A549 (cell line): ENCODE data around the gene UBE2C. TPM values are rescaled to one million over a fixed set of nuclear protein-coding genes. Genes with fewer than 3 reads are reported as not detected.
A peak's percentile ranks its signal among the peaks of the same experiment; 100 is the strongest.

ENCODE experiments used
- ATAC-seq, 2 experiments: fragments of 200-7000 bp in 1 of 2; fragments of >200 bp in 1 of 2; cut with Nextera tagmentation in 1 of 2; cut with Tn5 transposase in 1 of 2; 3 replicates each; pipeline versions ENCODE4 v1.8.0 to v1.9.1; 2018 to 2020; ENCODE audit warnings: mild to moderate bottlenecking in 1 of 2, moderate library complexity in 1 of 2
- CTCF ChIA-PET: fragments of 300-600 bp; sonication (Branson Sonifier 250); formaldehyde crosslinking; extraction: SDS; loops from one replicate; lab custom pipeline; 2021; ENCODE audit warnings: antibody characterized with exemption, inconsistent platforms; lab: Yijun Ruan, JAX
- POLR2A ChIA-PET: fragments of 350-600 bp; formaldehyde crosslinking; extraction: SDS; loops from one replicate; lab custom pipeline; 2021; ENCODE audit warnings: antibody characterized with exemption, inconsistent platforms; lab: Yijun Ruan, JAX
- DNase-seq, 2 experiments: peaks; one replicate each; pipeline versions ENCODE4 v3.0.0 to v3.0.0-alpha.2; 2011 to 2016; ENCODE audit warnings: low read depth in 1 of 2, low spot score in 1 of 2
- FAIRE-seq: peaks from 2 replicates; lab custom pipeline; 2011; peaks lifted over from hg19 to GRCh38; lab: Jason Lieb, UNC
- H3K27ac ChIP-seq, 2 experiments: fragments of >200 bp; sonication (Bioruptor Twin); formaldehyde crosslinking; 3 replicates each; pipeline ENCODE4 v1.5.1; 2016 to 2017
- H3K4me1 ChIP-seq: fragments of >200 bp; sonication (Bioruptor Twin); formaldehyde crosslinking; 3 replicates; pipeline ENCODE4 v1.6.1; 2016
- H3K4me2 ChIP-seq: fragments of >200 bp; sonication (Bioruptor Twin); formaldehyde crosslinking; 3 replicates; pipeline ENCODE4 v1.6.1; 2016
- H3K4me3 ChIP-seq: fragments of >200 bp; sonication (Bioruptor Twin); formaldehyde crosslinking; 3 replicates; pipeline ENCODE4 v1.5.1; 2016
- H3K9me3 ChIP-seq: fragments of >200 bp; sonication (Bioruptor Twin); formaldehyde crosslinking; 3 replicates; pipeline ENCODE4 v1.6.1; 2016
- BHLHE40 ChIP-seq: IDR thresholded peaks from 2 replicates; pipeline ENCODE4 v1.6.1; 2012; ENCODE audit warnings: low read depth, low read length, inconsistent platforms
- CEBPB ChIP-seq, 2 experiments: fragments of >200 bp in 1 of 2; sonication (Bioruptor Twin) in 1 of 2; formaldehyde crosslinking in 1 of 2; IDR thresholded peaks; 2 replicates each; pipeline ENCODE4 v1.6.1; 2012 to 2016
- CHD4 ChIP-seq: fragments of 200-600 bp; sonication (generic); IDR thresholded peaks from 2 replicates; pipeline ENCODE4 v1.6.1; 2016; ENCODE audit warnings: antibody characterized with exemption, mild to moderate bottlenecking, borderline replicate concordance
- EP300 ChIP-seq, 2 experiments: fragments of >200 bp; sonication (Bioruptor Twin); formaldehyde crosslinking; IDR thresholded peaks; 2 replicates in 1 of 2; 3 replicates in 1 of 2; pipeline ENCODE4 v1.6.1; 2016 to 2017
- FOSB ChIP-seq: fragments of 250-450 bp; sonication (Bioruptor Pico); IDR thresholded peaks from 2 replicates; pipeline ENCODE4 v1.5.0; 2020; ENCODE audit warnings: mild to moderate bottlenecking, moderate library complexity
- FOXS1 ChIP-seq: fragments of 250-450 bp; sonication (Bioruptor Pico); IDR thresholded peaks from 2 replicates; pipeline ENCODE4 v1.5.0; 2020; ENCODE audit warnings: mild to moderate bottlenecking, moderate library complexity
- HDAC2 ChIP-seq: fragments of 200-600 bp; sonication (generic); IDR thresholded peaks from 2 replicates; pipeline ENCODE4 v1.6.1; 2016
- HEYL ChIP-seq: fragments of 250-450 bp; sonication (Bioruptor Pico); IDR thresholded peaks from 2 replicates; pipeline ENCODE4 v1.8.0; 2021; ENCODE audit warnings: mild to moderate bottlenecking, moderate library complexity
- JUN ChIP-seq, 2 experiments: fragments of >200 bp; sonication (Bioruptor Twin); formaldehyde crosslinking; IDR thresholded peaks; 2 replicates in 1 of 2; 3 replicates in 1 of 2; pipeline ENCODE4 v1.6.1; 2016 to 2017
- JUNB ChIP-seq: fragments of >200 bp; sonication (Bioruptor Twin); formaldehyde crosslinking; IDR thresholded peaks from 2 replicates; pipeline ENCODE4 v1.6.1; 2016
- MAFK ChIP-seq: fragments of 450-650 bp; IDR thresholded peaks from 2 replicates; pipeline ENCODE4 v1.6.1; 2014; ENCODE audit not compliant: partially characterized antibody
- NPAS2 ChIP-seq: fragments of 250-450 bp; sonication (Bioruptor Pico); IDR thresholded peaks from 2 replicates; pipeline ENCODE4 v1.8.0; 2022; ENCODE audit warnings: mild to moderate bottlenecking, moderate library complexity, borderline replicate concordance
- POLR2A ChIP-seq: IDR thresholded peaks from 2 replicates; pipeline ENCODE4 v1.6.1; 2012; ENCODE audit warnings: mild to moderate bottlenecking, low read length
- POLR2AphosphoS2 ChIP-seq: conservative IDR thresholded peaks from 2 replicates; pipeline ENCODE4 v1.6.1; 2012; ENCODE audit warnings: low read length, improper control_type of control experiment, inconsistent platforms
- RAD21 ChIP-seq, 2 experiments: fragments of >200 bp in 1 of 2; sonication (Bioruptor Twin) in 1 of 2; formaldehyde crosslinking in 1 of 2; IDR thresholded peaks in 1 of 2; conservative IDR thresholded peaks in 1 of 2; 2 replicates in 1 of 2; 3 replicates in 1 of 2; pipeline ENCODE4 v1.6.1; 2012 to 2018; ENCODE audit warnings: inconsistent platforms in 1 of 2
- RCOR1 ChIP-seq: fragments of 150-350 bp; IDR thresholded peaks from 2 replicates; pipeline ENCODE4 v1.6.1; 2014; ENCODE audit warnings: antibody characterized with exemption, low read length, low read depth
- RFX5 ChIP-seq: fragments of 450-650 bp; IDR thresholded peaks from 2 replicates; pipeline ENCODE4 v1.7.1; 2014; ENCODE audit warnings: antibody characterized with exemption, mild to moderate bottlenecking, moderate library complexity
- RNF2 ChIP-seq: fragments of 200-600 bp; sonication (generic); IDR thresholded peaks from 2 replicates; pipeline ENCODE4 v1.6.1; 2016; ENCODE audit warnings: low read depth, mild to moderate bottlenecking, antibody characterized with exemption, moderate library complexity, borderline replicate concordance
- SMC3 ChIP-seq: fragments of >200 bp; sonication (Bioruptor Twin); formaldehyde crosslinking; IDR thresholded peaks from 3 replicates; pipeline ENCODE4 v1.6.1; 2018; ENCODE audit warnings: inconsistent platforms
- TFCP2L1 ChIP-seq: fragments of 250-450 bp; sonication (Bioruptor Pico); IDR thresholded peaks from 2 replicates; pipeline ENCODE4 v1.5.0; 2021; ENCODE audit warnings: mild to moderate bottlenecking
- ZC3H11A ChIP-seq: fragments of 450-650 bp; IDR thresholded peaks from 2 replicates; pipeline ENCODE4 v1.6.1; 2014; ENCODE audit warnings: antibody characterized with exemption, mild to moderate bottlenecking
- ZSCAN20 ChIP-seq: fragments of 250-450 bp; sonication (Bioruptor Pico); IDR thresholded peaks from 2 replicates; pipeline ENCODE4 v1.8.0; 2022; ENCODE audit warnings: mild to moderate bottlenecking, moderate library complexity
- WGBS: methylation state at CpG from one replicate; pipeline ENCODE4 v1.1.6; 2017; ENCODE audit errors: missing lambda C conversion rate; 5-methylcytosine and 5-hydroxymethylcytosine counted together
- polyA plus RNA-seq, 4 experiments: library from polyadenylated mRNA; depleted of rRNA in 3 of 4; stranded (reverse); fragments of >200 nt; fragmentation: RNase III in 1 of 4; extraction: RNeasy Plus Mini Kit Qiagen cat#74134 plus additional on column Dnase treatment in 1 of 4; gene quantifications; 2 replicates in 3 of 4; 3 replicates in 1 of 4; pipeline ENCODE4 v1.2.3, GENCODE V29; 2011 to 2017
- TF ChIP-seq, protein P1 (sequence below): fragments of 250-450 bp; sonication (Bioruptor Pico); IDR thresholded peaks from 2 replicates; pipeline ENCODE4 v1.5.0; 2020; ENCODE audit warnings: low read depth, mild to moderate bottlenecking, moderate library complexity
- TF ChIP-seq, protein P2 (sequence below): fragments of 200-600 bp; sonication (generic); IDR thresholded peaks from 2 replicates; pipeline ENCODE4 v1.6.1; 2016; ENCODE audit warnings: antibody characterized with exemption, mild to moderate bottlenecking, moderate library complexity
- TF ChIP-seq, protein P3 (sequence below): fragments of 250-450 bp; sonication (Bioruptor Pico); IDR thresholded peaks from 2 replicates; pipeline ENCODE4 v1.5.0; 2021; ENCODE audit warnings: mild to moderate bottlenecking, moderate library complexity, borderline replicate concordance
- TF ChIP-seq, protein P4 (sequence below): IDR thresholded peaks from 2 replicates; pipeline ENCODE4 v1.6.1; 2012
- TF ChIP-seq, protein P5 (sequence below): IDR thresholded peaks from 2 replicates; pipeline ENCODE4 v1.6.1; 2012
- TF ChIP-seq, protein P6 (sequence below): fragments of >200 bp; sonication (Bioruptor Twin); formaldehyde crosslinking; IDR thresholded peaks from 2 replicates; pipeline ENCODE4 v1.6.1; 2016

The UBE2C gene
- polyA plus RNA-seq, 2 of the 4 experiments (the other 2 are of a cell fraction), result 123 to 189 TPM

DNA sequence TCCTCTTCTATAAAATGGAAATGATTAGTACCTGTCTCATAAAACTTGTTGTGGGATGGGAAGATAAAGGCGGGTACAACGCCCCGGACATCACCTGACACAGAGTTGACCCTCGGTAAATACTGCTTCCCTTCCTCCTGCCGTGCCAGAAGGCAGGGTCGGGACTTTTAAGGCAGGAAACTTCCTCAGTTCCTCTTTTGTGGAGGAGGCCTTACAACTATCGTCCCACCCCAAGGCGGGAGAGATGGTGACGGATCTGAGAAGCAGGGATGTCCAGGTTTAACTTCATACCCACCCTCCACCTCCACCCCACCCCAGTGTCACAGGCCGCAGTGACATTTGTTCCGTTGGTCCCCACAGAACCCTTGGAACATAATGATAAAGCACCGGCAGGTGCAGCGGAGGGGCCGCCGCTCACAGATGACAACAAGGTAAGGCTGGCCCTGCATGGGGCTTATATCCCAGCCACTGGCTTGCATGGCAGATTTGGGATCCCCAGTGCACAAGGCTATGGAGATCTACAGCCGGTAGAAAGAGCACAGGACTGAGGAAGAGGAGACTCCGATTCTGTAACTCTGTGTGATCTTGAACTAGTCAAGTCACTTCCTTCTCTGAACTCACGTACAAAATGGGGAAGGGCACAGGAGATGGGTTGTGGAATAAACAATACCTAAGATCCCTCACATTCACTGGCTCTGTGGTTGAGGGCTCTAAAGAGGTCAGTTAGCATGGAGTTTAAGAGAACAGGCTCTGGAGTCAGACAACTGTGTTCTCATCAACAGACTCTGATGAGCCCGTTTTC lies 19.9 kb upstream of the UBE2C start:
- ChIA-PET POLR2A (interaction anchor here (1.0 to 1.2 kb wide), 3 partner anchors 13 to 138 kb away, joined by 4 to 13 read pairs (median 5); no protein-coding TSS in a partner anchor), CTCF (interaction anchor here (1.0 to 1.5 kb wide), 4 partner anchors 12 to 429 kb away, joined by 4 to 5 read pairs (median 4); partner anchors contain the start of gene SYS1)
- H3K9me3 ChIP-seq, result no peaks in the 10 kb centered on the region
- ATAC-seq (no peak; a peak in 1 of 6 replicates), FAIRE-seq (no peak), DNase-seq (no peak)
- TF ChIP-seq JUN (IDR thresholded peaks at IDR 0.05) (no peak), JUNB (no peak), HEYL (CRISPR knock-in tag) (no peak), TFCP2L1 (no peak), CHD4 (no peak), RAD21 (conservative IDR thresholded peaks at IDR 0.05 in 1 of 2, IDR thresholded peaks at IDR 0.05 in 1 of 2) (no peak), BHLHE40 (no peak), RFX5 (no peak), NPAS2 (CRISPR knock-in tag) (no peak), EP300 (IDR thresholded peaks at IDR 0.05) (no peak), RCOR1 (no peak), FOXS1 (CRISPR knock-in tag) (no peak), POLR2A (no peak)
- TF ChIP-seq, protein P1, sequence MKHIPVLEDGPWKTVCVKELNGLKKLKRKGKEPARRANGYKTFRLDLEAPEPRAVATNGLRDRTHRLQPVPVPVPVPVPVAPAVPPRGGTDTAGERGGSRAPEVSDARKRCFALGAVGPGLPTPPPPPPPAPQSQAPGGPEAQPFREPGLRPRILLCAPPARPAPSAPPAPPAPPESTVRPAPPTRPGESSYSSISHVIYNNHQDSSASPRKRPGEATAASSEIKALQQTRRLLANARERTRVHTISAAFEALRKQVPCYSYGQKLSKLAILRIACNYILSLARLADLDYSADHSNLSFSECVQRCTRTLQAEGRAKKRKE (CRISPR knock-in tag), result no peak
- TF ChIP-seq, protein P2, sequence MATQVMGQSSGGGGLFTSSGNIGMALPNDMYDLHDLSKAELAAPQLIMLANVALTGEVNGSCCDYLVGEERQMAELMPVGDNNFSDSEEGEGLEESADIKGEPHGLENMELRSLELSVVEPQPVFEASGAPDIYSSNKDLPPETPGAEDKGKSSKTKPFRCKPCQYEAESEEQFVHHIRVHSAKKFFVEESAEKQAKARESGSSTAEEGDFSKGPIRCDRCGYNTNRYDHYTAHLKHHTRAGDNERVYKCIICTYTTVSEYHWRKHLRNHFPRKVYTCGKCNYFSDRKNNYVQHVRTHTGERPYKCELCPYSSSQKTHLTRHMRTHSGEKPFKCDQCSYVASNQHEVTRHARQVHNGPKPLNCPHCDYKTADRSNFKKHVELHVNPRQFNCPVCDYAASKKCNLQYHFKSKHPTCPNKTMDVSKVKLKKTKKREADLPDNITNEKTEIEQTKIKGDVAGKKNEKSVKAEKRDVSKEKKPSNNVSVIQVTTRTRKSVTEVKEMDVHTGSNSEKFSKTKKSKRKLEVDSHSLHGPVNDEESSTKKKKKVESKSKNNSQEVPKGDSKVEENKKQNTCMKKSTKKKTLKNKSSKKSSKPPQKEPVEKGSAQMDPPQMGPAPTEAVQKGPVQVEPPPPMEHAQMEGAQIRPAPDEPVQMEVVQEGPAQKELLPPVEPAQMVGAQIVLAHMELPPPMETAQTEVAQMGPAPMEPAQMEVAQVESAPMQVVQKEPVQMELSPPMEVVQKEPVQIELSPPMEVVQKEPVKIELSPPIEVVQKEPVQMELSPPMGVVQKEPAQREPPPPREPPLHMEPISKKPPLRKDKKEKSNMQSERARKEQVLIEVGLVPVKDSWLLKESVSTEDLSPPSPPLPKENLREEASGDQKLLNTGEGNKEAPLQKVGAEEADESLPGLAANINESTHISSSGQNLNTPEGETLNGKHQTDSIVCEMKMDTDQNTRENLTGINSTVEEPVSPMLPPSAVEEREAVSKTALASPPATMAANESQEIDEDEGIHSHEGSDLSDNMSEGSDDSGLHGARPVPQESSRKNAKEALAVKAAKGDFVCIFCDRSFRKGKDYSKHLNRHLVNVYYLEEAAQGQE, result no peak
- WGBS, result 33% methylated on average over 19 of the region's 19 CpGs
- 0 out of 3 replicates have a peak, but pooled peaks cover 5% of the 10 kb centered on the region for H3K4me1 ChIP-seq
- H3K4me2 ChIP-seq, result peak overlapping the region; percentile 87
- peak overlapping the region; percentile 89 to 96 for H3K27ac ChIP-seq
- peak overlapping the region; percentile 92 for H3K4me3 ChIP-seq

DNA sequence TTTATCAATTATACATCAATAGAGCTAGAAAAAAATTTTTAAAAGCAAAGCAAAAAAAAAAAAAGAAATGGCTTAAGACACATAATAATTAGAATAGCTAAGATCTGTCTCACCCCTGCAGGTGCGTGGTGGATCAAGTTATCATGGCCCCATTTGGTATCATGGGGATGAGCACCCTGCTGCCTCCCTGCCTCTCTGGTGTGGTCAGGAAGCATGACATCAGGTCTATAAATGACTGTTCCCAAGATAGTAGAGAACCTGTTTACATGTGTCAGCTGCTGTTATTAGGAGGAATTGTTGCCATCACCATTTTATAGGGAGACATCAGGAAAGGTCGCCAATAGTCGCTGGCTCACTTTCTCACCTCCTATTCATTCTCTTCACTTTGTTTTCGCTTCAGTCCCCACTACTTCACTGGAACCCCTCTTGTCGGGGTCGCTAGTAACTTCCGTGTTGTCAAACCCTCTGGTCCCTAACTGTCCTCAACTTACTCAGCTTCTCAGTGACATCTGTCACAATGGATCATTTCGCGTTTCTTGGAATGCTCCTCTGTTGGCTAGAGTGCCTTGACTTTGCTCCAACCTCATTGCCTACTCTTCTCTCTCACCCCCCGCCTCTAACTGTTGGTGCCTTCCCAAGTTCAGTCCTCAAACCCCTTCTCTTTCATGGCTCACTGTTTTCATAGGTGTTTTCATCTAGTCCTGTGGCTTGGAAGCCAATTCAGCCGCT lies 15.9 kb upstream of the UBE2C start:
- FAIRE-seq, result no peak
- ATAC-seq, result no peak
- WGBS, result 95% methylated on average over 11 of the region's 11 CpGs
- DNase-seq, result no peak
- Histone ChIP-seq H3K4me3 (no peak overlapping the region), H3K27ac (no peak overlapping the region), H3K4me1 (0 out of 3 replicates have a peak, but pooled peaks cover 5% of the 10 kb centered on the region), H3K4me2 (no peak overlapping the region), H3K9me3 (no peaks in the 10 kb centered on the region)
- POLR2A ChIA-PET, result no interaction called here
- CTCF ChIA-PET, result interaction anchor here (0.6 to 1.7 kb wide), 6 partner anchors 10 to 994 kb away, joined by 3 to 5 read pairs (median 4); partner anchors contain the start of gene SYS1
- TF ChIP-seq HDAC2, result no peak
- TF ChIP-seq JUN (IDR thresholded peaks at IDR 0.05), result no peak
- TF ChIP-seq POLR2AphosphoS2, result no peak
- TF ChIP-seq, protein P3, sequence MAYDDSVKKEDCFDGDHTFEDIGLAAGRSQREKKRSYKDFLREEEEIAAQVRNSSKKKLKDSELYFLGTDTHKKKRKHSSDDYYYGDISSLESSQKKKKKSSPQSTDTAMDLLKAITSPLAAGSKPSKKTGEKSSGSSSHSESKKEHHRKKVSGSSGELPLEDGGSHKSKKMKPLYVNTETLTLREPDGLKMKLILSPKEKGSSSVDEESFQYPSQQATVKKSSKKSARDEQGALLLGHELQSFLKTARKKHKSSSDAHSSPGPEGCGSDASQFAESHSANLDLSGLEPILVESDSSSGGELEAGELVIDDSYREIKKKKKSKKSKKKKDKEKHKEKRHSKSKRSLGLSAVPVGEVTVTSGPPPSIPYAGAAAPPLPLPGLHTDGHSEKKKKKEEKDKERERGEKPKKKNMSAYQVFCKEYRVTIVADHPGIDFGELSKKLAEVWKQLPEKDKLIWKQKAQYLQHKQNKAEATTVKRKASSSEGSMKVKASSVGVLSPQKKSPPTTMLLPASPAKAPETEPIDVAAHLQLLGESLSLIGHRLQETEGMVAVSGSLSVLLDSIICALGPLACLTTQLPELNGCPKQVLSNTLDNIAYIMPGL (CRISPR knock-in tag), result no peak
- TF ChIP-seq RNF2, result no peak
- TF ChIP-seq, protein P4, sequence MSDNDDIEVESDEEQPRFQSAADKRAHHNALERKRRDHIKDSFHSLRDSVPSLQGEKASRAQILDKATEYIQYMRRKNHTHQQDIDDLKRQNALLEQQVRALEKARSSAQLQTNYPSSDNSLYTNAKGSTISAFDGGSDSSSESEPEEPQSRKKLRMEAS, result no peak
- no peak for TF ChIP-seq TFCP2L1
- TF ChIP-seq HEYL (CRISPR knock-in tag), result no peak
- TF ChIP-seq, protein P5, sequence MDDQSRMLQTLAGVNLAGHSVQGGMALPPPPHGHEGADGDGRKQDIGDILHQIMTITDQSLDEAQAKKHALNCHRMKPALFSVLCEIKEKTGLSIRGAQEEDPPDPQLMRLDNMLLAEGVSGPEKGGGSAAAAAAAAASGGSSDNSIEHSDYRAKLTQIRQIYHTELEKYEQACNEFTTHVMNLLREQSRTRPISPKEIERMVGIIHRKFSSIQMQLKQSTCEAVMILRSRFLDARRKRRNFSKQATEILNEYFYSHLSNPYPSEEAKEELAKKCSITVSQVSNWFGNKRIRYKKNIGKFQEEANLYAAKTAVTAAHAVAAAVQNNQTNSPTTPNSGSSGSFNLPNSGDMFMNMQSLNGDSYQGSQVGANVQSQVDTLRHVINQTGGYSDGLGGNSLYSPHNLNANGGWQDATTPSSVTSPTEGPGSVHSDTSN, result no peak
- no peak for TF ChIP-seq ZC3H11A
- no peak for TF ChIP-seq NPAS2 (CRISPR knock-in tag)
- TF ChIP-seq FOSB (CRISPR knock-in tag), result no peak
- no peak for TF ChIP-seq SMC3
- TF ChIP-seq, protein P6, sequence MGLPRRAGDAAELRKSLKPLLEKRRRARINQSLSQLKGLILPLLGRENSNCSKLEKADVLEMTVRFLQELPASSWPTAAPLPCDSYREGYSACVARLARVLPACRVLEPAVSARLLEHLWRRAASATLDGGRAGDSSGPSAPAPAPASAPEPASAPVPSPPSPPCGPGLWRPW, result no peak
- no peak for TF ChIP-seq BHLHE40
- TF ChIP-seq ZSCAN20 (CRISPR knock-in tag), result no peak
- no peak for TF ChIP-seq MAFK
- TF ChIP-seq CEBPB (IDR thresholded peaks at IDR 0.05), result no peak
